ENCODE results near the gene LRIG3. TPM values are rescaled to one million over a fixed set of nuclear protein-coding genes. Genes with fewer than 3 reads are reported as not detected.

Gene LRIG3
- total and polyA plus RNA-seq, 2 donors from 2014 or later: 4.4 to 40.5 TPM

DNA sequence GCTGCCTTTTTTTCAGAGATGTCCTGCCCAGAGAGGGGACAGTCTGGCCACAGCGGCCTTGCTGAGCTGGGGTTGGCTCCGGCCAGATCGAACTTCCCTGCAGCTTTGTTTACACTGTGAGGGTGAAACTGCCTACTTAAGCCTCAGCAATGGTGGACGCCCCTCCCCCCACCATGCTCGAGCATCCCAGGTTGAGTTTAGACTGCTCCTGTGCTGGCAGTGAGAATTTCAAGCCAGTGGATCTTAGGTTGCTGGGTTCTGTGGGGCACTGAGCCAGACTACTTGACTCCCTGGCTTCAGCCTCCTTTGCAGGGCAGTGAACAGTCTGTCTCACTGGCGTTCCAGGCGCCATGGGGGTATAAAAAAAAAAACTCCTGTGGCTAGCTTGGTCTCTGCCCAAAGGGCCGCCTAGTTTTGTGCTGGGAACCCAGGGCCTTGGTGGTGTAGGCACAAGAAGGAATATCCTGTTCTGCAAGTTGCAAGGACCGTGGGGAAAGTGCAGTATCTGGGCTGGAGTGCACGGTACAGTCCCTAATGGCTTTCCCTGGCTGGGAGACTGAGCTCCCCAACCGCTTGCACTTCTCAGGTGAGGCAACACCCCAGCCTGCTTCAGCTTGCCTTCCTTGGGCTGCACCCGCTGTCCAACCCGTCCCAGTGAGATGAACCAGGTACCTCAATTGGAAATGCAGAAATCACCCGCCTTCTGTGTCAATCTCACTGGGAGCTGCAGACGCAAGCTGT lies 79.1 kb downstream of the LRIG3 start:
- FAIRE-seq (no peak), DNase-seq (no peak)
- no peaks in the 10 kb centered on the region for H3K27me3 ChIP-seq (ENCODE audit: control insufficient read depth, insufficient read depth, low read length)
- peaks cover 0 to 2% (median 0%) of the 10 kb centered on the region in 3 donors for H3K9me3 ChIP-seq (ENCODE audit: control insufficient read depth in 2 of 3, insufficient read depth in 1 of 3, low read length in 3 of 3)
- H3K36me3 ChIP-seq (ENCODE audit: control insufficient read depth in 2 of 3, insufficient read depth in 3 of 3, low read length in 3 of 3): no peaks in the 10 kb centered on the region
- H3K9ac ChIP-seq (ENCODE audit: low read length in 3 of 3): no peak overlapping the region
- intact Hi-C loops (cut with DNase I): no loop called here
- no peak overlapping the region for H3K27ac ChIP-seq (ENCODE audit: low read depth in 2 of 2, low read length in 2 of 2)
- no peaks in the 10 kb centered on the region for H3K4me1 ChIP-seq (ENCODE audit: control insufficient read depth in 2 of 3, insufficient read depth in 2 of 3, low read depth in 1 of 3, low read length in 3 of 3)
- TF ChIP-seq CTCF (IDR thresholded peaks at IDR 0.05; ENCODE audit: borderline replicate concordance, extremely low read depth, insufficient read depth): no peak
- no peak overlapping the region for H3K4me3 ChIP-seq (ENCODE audit: low read length in 3 of 3)

GRCh38 chr12:58833853-58834252 lies 86.5 kb downstream of the LRIG3 start:
- no peaks in the 10 kb centered on the region for H3K9me3 ChIP-seq (ENCODE audit: control insufficient read depth in 2 of 3, insufficient read depth in 1 of 3, low read length in 3 of 3)
- FAIRE-seq: no peak
- intact Hi-C loops (cut with DNase I): no loop called here
- no peak overlapping the region for H3K4me3 ChIP-seq (ENCODE audit: low read length in 3 of 3)
- TF ChIP-seq CTCF (IDR thresholded peaks at IDR 0.05; ENCODE audit: borderline replicate concordance, extremely low read depth, insufficient read depth): peak; percentile 14
- H3K27ac ChIP-seq (ENCODE audit: low read depth in 2 of 2, low read length in 2 of 2): no peak overlapping the region
- H3K36me3 ChIP-seq (ENCODE audit: control insufficient read depth in 2 of 3, insufficient read depth in 3 of 3, low read length in 3 of 3): no peaks in the 10 kb centered on the region
- H3K9ac ChIP-seq (ENCODE audit: low read length in 3 of 3): no peak overlapping the region
- no peaks in the 10 kb centered on the region for H3K27me3 ChIP-seq (ENCODE audit: control insufficient read depth, insufficient read depth, low read length)
- no peak for DNase-seq
- H3K4me1 ChIP-seq (ENCODE audit: control insufficient read depth in 2 of 3, insufficient read depth in 2 of 3, low read depth in 1 of 3, low read length in 3 of 3): no peaks in the 10 kb centered on the region

- H3K36me3 ChIP-seq (ENCODE audit: control insufficient read depth in 2 of 3, insufficient read depth in 3 of 3, low read length in 3 of 3): no peaks in the 10 kb centered on the region
- intact Hi-C loops (cut with DNase I): no loop called here
- no peak for FAIRE-seq
Observed at GRCh38 chr12:58832920-58833319, 87.4 kb downstream of the LRIG3 start.

More at GRCh38 chr12:58832920-58833319, 87.4 kb downstream of the LRIG3 start:
- no peak for DNase-seq
- H3K27me3 ChIP-seq (ENCODE audit: control insufficient read depth, insufficient read depth, low read length): no peaks in the 10 kb centered on the region
- no peak overlapping the region for H3K9ac ChIP-seq (ENCODE audit: low read length in 3 of 3)
- H3K9me3 ChIP-seq (ENCODE audit: control insufficient read depth in 2 of 3, insufficient read depth in 1 of 3, low read length in 3 of 3): no peaks in the 10 kb centered on the region
- H3K4me1 ChIP-seq (ENCODE audit: control insufficient read depth in 2 of 3, insufficient read depth in 2 of 3, low read depth in 1 of 3, low read length in 3 of 3): no peaks in the 10 kb centered on the region
- H3K4me3 ChIP-seq (ENCODE audit: low read length in 3 of 3): no peak overlapping the region
- TF ChIP-seq CTCF (IDR thresholded peaks at IDR 0.05; ENCODE audit: borderline replicate concordance, extremely low read depth, insufficient read depth): no peak
- no peak overlapping the region for H3K27ac ChIP-seq (ENCODE audit: low read depth in 2 of 2, low read length in 2 of 2)
